Urinary bladder (tissue), 2 donors: ENCODE measurements around the gene SAMD3. TPM values are rescaled to one million over a fixed set of nuclear protein-coding genes. Genes with fewer than 3 reads are reported as not detected.

Source experiments
- polyA plus RNA-seq: library from polyadenylated mRNA; stranded (reverse); fragments of 200-250 nt; gene quantifications from one replicate; pipeline ENCODE4 v1.2.3, GENCODE V29; 2013
- total RNA-seq: library from RNA; depleted of rRNA; stranded (reverse); fragments of >200 nt; gene quantifications from one replicate; pipeline ENCODE4 v1.2.3, GENCODE V29; 2014
- donor health status: healthy.

Gene SAMD3
- total and polyA plus RNA-seq, 2 donors, result 0.30 to 6.3 TPM

Other genes with a start within 250 kb of the SAMD3 start
- 15.1 TPM for gene L3MBTL3, start 204.4 kb downstream of the SAMD3 start, total RNA-seq
- gene L3MBTL3, start 204.4 kb downstream of the SAMD3 start, polyA plus RNA-seq, result 5.9 TPM
- 24.8 TPM for gene TMEM200A, start 143.1 kb upstream of the SAMD3 start, total RNA-seq
- gene TMEM200A, start 143.1 kb upstream of the SAMD3 start, polyA plus RNA-seq, result 9.5 TPM